ENCODE results near the gene ZNF619.
"Not testable (repeated sequence)": the region's sequence is repeated elsewhere in the genome, so short reads cannot be mapped to it uniquely, and the experiment has no call there.

Gene ZNF619

GRCh38 chr3:40476478-40477470 is at the start of gene ZNF619:
Gene ZNF619, plus strand, starts transcription at chr3:40477122. Its CDS starts 858 bp downstream, at chr3:40477980.
- DNase-seq = peak; percentile 63

- DNase-seq = no peak
Measured at GRCh38 chr3:40432793-40433192, 44.1 kb upstream of the ZNF619 start.

GRCh38 chr3:40437889-40438288 is 39.0 kb upstream of the ZNF619 start:
- no peak for DNase-seq

- DNase-seq = no peak
Measured at GRCh38 chr3:40445062-40445461, 31.9 kb upstream of the ZNF619 start.

- DNase-seq = no peak
Measured at GRCh38 chr3:40445880-40446279, 31.0 kb upstream of the ZNF619 start.

- DNase-seq = peak; percentile 7
Measured at GRCh38 chr3:40450438-40450837, 26.5 kb upstream of the ZNF619 start.

GRCh38 chr3:40451551-40451950 is 25.4 kb upstream of the ZNF619 start:
- no peak for DNase-seq

GRCh38 chr3:40452057-40452456 is 24.9 kb upstream of the ZNF619 start:
- no peak for DNase-seq

- DNase-seq = peak; percentile 54
Measured at GRCh38 chr3:40452562-40452875, 24.4 kb upstream of the ZNF619 start.

GRCh38 chr3:40452876-40453730 is 23.8 kb upstream of the ZNF619 start:
- peak; percentile 97 for DNase-seq

GRCh38 chr3:40453933-40454332 is 23.0 kb upstream of the ZNF619 start:
- DNase-seq = no peak

- no peak for DNase-seq
Measured at GRCh38 chr3:40455328-40455727, 21.6 kb upstream of the ZNF619 start.

- DNase-seq = no peak
Measured at GRCh38 chr3:40456279-40456939, 20.5 kb upstream of the ZNF619 start.

GRCh38 chr3:40456940-40457823 is 19.7 kb upstream of the ZNF619 start, which contains the start of gene RPL14:
Gene RPL14, plus strand, starts transcription at chr3:40457339. Its CDS starts 133 bp downstream, at chr3:40457472.
- peak; percentile 98 for DNase-seq

- DNase-seq = no peak
Measured at GRCh38 chr3:40458473-40458872, 18.4 kb upstream of the ZNF619 start.

GRCh38 chr3:40460481-40460880 is 16.4 kb upstream of the ZNF619 start:
- not testable (repeated sequence) for DNase-seq

GRCh38 chr3:40461161-40461560 is 15.8 kb upstream of the ZNF619 start:
- no peak for DNase-seq

- DNase-seq = not testable (repeated sequence)
Measured at GRCh38 chr3:40462838-40463237, 14.1 kb upstream of the ZNF619 start.

GRCh38 chr3:40463579-40463978 is 13.3 kb upstream of the ZNF619 start:
- no peak for DNase-seq

GRCh38 chr3:40464339-40465110 is 12.4 kb upstream of the ZNF619 start:
- DNase-seq = no peak

- no peak for DNase-seq
Measured at GRCh38 chr3:40465111-40465407, 11.9 kb upstream of the ZNF619 start.
